CD4-positive, alpha-beta T cell (primary cell): ENCODE measurements around the gene USP6NL. TPM values are rescaled to one million over a fixed set of nuclear protein-coding genes. Genes with fewer than 3 reads are reported as not detected.

Source experiments
- ATAC-seq: fragments of 200-7000 bp; cut with Tn5 transposase; one replicate; pipeline ENCODE4 v1.10.0; 2022; ENCODE audit warnings: mild to moderate bottlenecking; ENCODE audit not compliant: poor library complexity
- CTCF ChIA-PET: fragments of 350-600 bp; sonication (Branson Sonifier 250); formaldehyde crosslinking; loops from one replicate; lab custom pipeline; 2021; ENCODE audit warnings: antibody characterized with exemption, inconsistent platforms; lab: Charles Lee
- POLR2A ChIA-PET: fragments of 350-600 bp; sonication (Branson Sonifier 250); formaldehyde crosslinking; loops from one replicate; lab custom pipeline; 2021; ENCODE audit warnings: antibody characterized with exemption, inconsistent platforms; lab: Charles Lee
- DNase-seq, 14 experiments: peaks; one replicate each; pipeline ENCODE4 v3.0.0-alpha.2; 2013 to 2020; ENCODE audit warnings: mixed read lengths in 2 of 14
- H3K27ac ChIP-seq, 2 donors: one replicate each; pipeline versions ENCODE4 v1.5.1 to v1.7.0; 2013; ENCODE audit warnings: low read length in 2 of 2, low read depth in 1 of 2, mild to moderate bottlenecking in 1 of 2
- H3K27me3 ChIP-seq, 2 experiments: 1 replicate in 1 of 2; 2 replicates in 1 of 2; pipeline versions ENCODE4 v1.6.1 to v1.7.0; 2013; ENCODE audit warnings: low read length in 2 of 2, control low read depth in 1 of 2, mild to moderate bottlenecking in 1 of 2, moderate library complexity in 1 of 2; ENCODE audit not compliant: insufficient read depth in 2 of 2, control insufficient read depth in 1 of 2
- H3K36me3 ChIP-seq: one replicate; pipeline ENCODE4 v1.6.1; 2013; ENCODE audit warnings: low read length, control low read depth; ENCODE audit not compliant: insufficient read depth
- H3K4me1 ChIP-seq: one replicate; pipeline ENCODE4 v1.6.1; 2013; ENCODE audit warnings: low read length, control low read depth; ENCODE audit not compliant: insufficient read depth
- H3K4me3 ChIP-seq: one replicate; pipeline ENCODE4 v1.5.1; 2013; ENCODE audit warnings: mild to moderate bottlenecking, low read length, moderate library complexity
- H3K9me3 ChIP-seq, 2 experiments: 1 replicate in 1 of 2; 2 replicates in 1 of 2; pipeline versions ENCODE4 v1.6.1 to v1.7.0; 2013; ENCODE audit warnings: low read length in 2 of 2, mild to moderate bottlenecking in 2 of 2, control low read depth in 1 of 2, moderate library complexity in 1 of 2; ENCODE audit not compliant: control insufficient read depth in 1 of 2, insufficient read depth in 1 of 2
- H3K27ac Mint-ChIP-seq: one replicate; pipeline ENCODE4 v1.8.0; 2020; ENCODE audit warnings: mixed read lengths
- H3K27me3 Mint-ChIP-seq: one replicate; pipeline ENCODE4 v1.8.0; 2021; ENCODE audit warnings: mixed read lengths
- H3K36me3 Mint-ChIP-seq: one replicate; pipeline ENCODE4 v1.8.0; 2021; ENCODE audit warnings: low read depth, mixed read lengths
- H3K4me1 Mint-ChIP-seq: one replicate; pipeline ENCODE4 v1.8.0; 2021; ENCODE audit warnings: low read depth, mixed read lengths
- H3K4me3 Mint-ChIP-seq: one replicate; pipeline ENCODE4 v1.8.0; 2020; ENCODE audit warnings: mild to moderate bottlenecking, mixed read lengths
- H3K9me3 Mint-ChIP-seq: one replicate; pipeline ENCODE4 v1.8.0; 2020; ENCODE audit warnings: mixed read lengths
- intact Hi-C, 2 experiments: fragments of 100-400 bp; cut with DNase I in 1 of 2; cut with micrococcal nuclease in 1 of 2; formaldehyde crosslinking; loops; one replicate each; pipeline versions ENCODE4 v1.15.1 to v1.9.0; 2023 to 2025; cut with DNase I, micrococcal nuclease
- total RNA-seq, 174 experiments: library from RNA in 2 of 174; stranded (reverse) in 2 of 174; gene quantifications; one replicate each; pipeline ENCODE4 v1.2.3 and lab custom pipeline; 2021 to 2026
- TF ChIP-seq, protein P1 (sequence below): fragments of 200-600 bp; IDR thresholded peaks from one replicate; pipeline ENCODE4 v1.8.0; 2022; ENCODE audit warnings: antibody characterized with exemption, mild to moderate bottlenecking

Gene USP6NL
- total RNA-seq, 2 experiments from 2014 or later, result 5.2 to 5.6 TPM

DNA sequence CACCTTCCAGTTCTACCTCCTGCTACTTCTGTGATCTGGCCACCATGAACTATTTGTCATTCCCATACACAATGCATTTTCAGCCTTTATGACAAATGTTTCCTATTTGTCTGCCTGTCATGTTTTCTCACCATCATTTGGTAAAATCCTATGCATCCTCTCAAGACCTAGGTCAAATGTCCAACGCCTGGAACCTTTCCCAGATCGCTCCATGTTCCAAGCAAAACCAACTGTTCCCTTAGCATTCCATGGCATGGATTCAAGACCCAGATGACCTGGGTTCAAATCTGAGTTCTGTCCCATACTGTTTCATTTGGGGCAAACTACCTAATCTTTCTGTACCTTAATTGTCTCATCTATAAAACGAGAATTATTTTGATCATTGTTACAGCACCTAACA, 98.9 kb downstream of the USP6NL start:
- H3K36me3 ChIP-seq, result no peaks in the 10 kb centered on the region
- ATAC-seq (no peak), DNase-seq (no peak)
- H3K27ac ChIP-seq, result no peak overlapping the region
- no peaks in the 10 kb centered on the region for H3K27me3 ChIP-seq
- H3K4me1 Mint-ChIP-seq, result peaks cover 4% of the 10 kb centered on the region
- H3K9me3 ChIP-seq, result no peaks in the 10 kb centered on the region
- H3K9me3 Mint-ChIP-seq, result no peaks in the 10 kb centered on the region
- POLR2A ChIA-PET, result no interaction called here
- intact Hi-C loops, result no loop called here
- no peak overlapping the region for H3K4me3 Mint-ChIP-seq
- TF ChIP-seq, protein P1, sequence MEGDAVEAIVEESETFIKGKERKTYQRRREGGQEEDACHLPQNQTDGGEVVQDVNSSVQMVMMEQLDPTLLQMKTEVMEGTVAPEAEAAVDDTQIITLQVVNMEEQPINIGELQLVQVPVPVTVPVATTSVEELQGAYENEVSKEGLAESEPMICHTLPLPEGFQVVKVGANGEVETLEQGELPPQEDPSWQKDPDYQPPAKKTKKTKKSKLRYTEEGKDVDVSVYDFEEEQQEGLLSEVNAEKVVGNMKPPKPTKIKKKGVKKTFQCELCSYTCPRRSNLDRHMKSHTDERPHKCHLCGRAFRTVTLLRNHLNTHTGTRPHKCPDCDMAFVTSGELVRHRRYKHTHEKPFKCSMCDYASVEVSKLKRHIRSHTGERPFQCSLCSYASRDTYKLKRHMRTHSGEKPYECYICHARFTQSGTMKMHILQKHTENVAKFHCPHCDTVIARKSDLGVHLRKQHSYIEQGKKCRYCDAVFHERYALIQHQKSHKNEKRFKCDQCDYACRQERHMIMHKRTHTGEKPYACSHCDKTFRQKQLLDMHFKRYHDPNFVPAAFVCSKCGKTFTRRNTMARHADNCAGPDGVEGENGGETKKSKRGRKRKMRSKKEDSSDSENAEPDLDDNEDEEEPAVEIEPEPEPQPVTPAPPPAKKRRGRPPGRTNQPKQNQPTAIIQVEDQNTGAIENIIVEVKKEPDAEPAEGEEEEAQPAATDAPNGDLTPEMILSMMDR, result no peak
- H3K36me3 Mint-ChIP-seq, result peaks cover 8% of the 10 kb centered on the region
- CTCF ChIA-PET, result interaction anchor here (1.0 kb wide), 1 partner anchor 245 kb away, joined by 4 read pairs; no protein-coding TSS in a partner anchor
- H3K4me1 ChIP-seq, result no peaks in the 10 kb centered on the region
- H3K27me3 Mint-ChIP-seq, result no peaks in the 10 kb centered on the region
- no peak overlapping the region for H3K4me3 ChIP-seq
- H3K27ac Mint-ChIP-seq, result no peak overlapping the region

DNA sequence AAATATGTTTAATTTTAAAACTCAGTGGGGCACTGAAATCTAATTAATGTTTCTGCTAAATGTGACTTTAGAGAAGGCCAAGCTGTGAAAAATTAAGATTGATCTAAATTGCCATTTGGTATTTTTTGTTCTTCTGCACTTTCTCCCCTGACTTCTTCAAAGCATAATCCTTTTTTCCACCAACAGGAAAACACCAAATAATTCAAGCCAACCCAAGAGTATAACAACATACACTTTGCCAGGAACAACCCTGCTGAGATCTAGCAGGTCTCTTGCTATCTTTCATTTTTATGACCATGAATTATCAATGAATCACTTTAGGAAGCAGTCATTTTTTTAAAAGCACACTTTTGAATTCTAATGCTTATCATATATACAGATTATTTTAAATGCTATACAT, 100.1 kb downstream of the USP6NL start:
- Histone ChIP-seq H3K4me1 (no peaks in the 10 kb centered on the region), H3K27me3 (no peaks in the 10 kb centered on the region), H3K27ac (no peak overlapping the region), H3K4me3 (no peak overlapping the region), H3K36me3 (no peaks in the 10 kb centered on the region), H3K9me3 (no peaks in the 10 kb centered on the region)
- TF ChIP-seq, protein P1, result no peak
- ATAC-seq, result no peak
- POLR2A ChIA-PET, result no interaction called here
- Mint-ChIP-seq H3K9me3 (no peaks in the 10 kb centered on the region), H3K27ac (no peak overlapping the region), H3K27me3 (no peaks in the 10 kb centered on the region), H3K4me1 (peaks cover 4% of the 10 kb centered on the region), H3K4me3 (no peak overlapping the region), H3K36me3 (peaks cover 8% of the 10 kb centered on the region)
- CTCF ChIA-PET, result interaction anchor here (1.2 kb wide), 1 partner anchor 247 kb away, joined by 5 read pairs; no protein-coding TSS in a partner anchor
- intact Hi-C loops, result no loop called here
- DNase-seq, result no peak

DNA sequence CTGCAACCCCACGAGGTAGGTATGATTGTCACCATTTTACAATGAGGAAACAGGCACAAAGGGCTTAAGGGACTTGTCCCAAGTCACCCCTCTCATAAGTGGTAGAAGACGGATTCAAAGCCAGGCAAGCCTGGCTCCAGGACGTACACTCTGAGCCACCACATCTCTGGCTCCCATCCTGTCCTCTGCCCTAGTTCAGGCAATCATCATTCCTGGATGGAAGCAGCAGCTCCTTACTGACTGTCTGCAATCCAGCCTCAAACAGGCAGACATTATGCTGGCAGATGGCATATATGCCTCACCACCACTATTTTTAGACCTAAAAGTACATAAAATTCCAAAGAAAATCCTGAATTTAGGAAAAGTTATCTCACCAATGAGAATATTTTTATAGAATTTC, 100.7 kb downstream of the USP6NL start:
- H3K27ac ChIP-seq, result no peak overlapping the region
- TF ChIP-seq, protein P1, result no peak
- peaks cover 8% of the 10 kb centered on the region for H3K36me3 Mint-ChIP-seq
- no peaks in the 10 kb centered on the region for H3K4me1 ChIP-seq
- H3K27me3 Mint-ChIP-seq, result no peaks in the 10 kb centered on the region
- ChIA-PET CTCF (no interaction called here), POLR2A (no interaction called here)
- ATAC-seq, result no peak
- intact Hi-C loops, result no loop called here
- no peaks in the 10 kb centered on the region for H3K9me3 ChIP-seq
- H3K4me1 Mint-ChIP-seq, result peaks cover 4% of the 10 kb centered on the region
- no peak for DNase-seq
- no peak overlapping the region for H3K4me3 ChIP-seq
- no peaks in the 10 kb centered on the region for H3K27me3 ChIP-seq
- no peaks in the 10 kb centered on the region for H3K36me3 ChIP-seq
- no peak overlapping the region for H3K27ac Mint-ChIP-seq
- no peaks in the 10 kb centered on the region for H3K9me3 Mint-ChIP-seq
- no peak overlapping the region for H3K4me3 Mint-ChIP-seq
